C1 segment of cervical spinal cord (tissue), 14 donors: ENCODE measurements around the gene GRK2.

ENCODE experiments used
- DNase-seq, 14 donors: peaks; one replicate each; lab custom pipeline; 2025; lab: John Stamatoyannopoulos, UW

Gene GRK2

DNA sequence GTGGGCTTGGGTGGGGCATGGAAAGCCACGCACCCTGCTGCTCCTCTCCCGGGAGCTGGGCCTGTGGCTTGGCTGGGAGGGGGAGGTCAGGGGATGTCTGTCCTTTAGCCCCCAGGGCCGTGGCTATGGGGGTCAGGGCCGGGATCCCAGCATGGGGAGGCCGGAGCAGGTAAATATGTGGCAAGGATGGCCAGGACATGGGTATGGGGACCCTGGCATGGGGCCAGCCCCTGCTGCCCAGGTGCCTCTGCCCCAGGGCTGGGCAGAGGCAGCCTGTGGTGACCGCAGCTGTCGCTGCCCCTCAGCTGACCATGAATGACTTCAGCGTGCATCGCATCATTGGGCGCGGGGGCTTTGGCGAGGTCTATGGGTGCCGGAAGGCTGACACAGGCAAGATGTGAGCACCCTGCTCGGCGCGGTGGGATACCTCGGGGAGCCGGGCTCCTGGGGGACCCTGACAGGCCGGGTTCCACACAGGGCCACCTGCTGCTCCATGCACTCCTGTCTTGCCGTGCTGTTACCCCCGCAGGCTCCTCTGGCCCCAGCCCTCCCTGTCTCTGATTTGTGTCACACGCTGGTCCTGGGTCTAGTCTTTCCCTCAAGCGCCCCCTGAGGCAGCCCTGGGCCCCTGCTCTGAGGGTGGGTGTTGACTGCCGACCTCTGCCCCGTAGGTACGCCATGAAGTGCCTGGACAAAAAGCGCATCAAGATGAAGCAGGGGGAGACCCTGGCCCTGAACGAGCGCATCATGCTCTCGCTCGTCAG is 14.7 kb downstream of the GRK2 start:
- no peak for DNase-seq

DNA sequence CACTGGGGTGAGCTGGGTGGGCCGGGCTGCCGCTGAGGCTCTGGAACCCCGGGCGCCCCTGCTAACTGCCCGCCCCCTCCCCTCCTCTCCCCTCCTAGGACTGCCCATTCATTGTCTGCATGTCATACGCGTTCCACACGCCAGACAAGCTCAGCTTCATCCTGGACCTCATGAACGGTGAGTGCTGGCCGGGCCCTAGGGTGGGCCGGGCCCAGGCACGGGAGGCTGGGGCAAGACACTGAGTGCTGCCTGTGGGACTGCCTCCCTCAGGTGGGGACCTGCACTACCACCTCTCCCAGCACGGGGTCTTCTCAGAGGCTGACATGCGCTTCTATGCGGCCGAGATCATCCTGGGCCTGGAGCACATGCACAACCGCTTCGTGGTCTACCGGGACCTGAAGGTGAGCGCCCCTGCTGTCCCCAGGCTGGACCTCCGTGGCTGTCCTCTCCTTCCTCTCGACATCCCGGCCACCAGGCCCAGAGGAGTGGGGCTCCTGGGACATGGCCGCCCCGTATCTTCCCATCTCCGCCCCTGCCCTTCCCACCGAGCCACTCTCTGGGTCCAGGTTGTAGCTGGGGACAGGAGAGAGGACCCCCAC is 15.4 kb downstream of the GRK2 start:
- no peak for DNase-seq

DNA sequence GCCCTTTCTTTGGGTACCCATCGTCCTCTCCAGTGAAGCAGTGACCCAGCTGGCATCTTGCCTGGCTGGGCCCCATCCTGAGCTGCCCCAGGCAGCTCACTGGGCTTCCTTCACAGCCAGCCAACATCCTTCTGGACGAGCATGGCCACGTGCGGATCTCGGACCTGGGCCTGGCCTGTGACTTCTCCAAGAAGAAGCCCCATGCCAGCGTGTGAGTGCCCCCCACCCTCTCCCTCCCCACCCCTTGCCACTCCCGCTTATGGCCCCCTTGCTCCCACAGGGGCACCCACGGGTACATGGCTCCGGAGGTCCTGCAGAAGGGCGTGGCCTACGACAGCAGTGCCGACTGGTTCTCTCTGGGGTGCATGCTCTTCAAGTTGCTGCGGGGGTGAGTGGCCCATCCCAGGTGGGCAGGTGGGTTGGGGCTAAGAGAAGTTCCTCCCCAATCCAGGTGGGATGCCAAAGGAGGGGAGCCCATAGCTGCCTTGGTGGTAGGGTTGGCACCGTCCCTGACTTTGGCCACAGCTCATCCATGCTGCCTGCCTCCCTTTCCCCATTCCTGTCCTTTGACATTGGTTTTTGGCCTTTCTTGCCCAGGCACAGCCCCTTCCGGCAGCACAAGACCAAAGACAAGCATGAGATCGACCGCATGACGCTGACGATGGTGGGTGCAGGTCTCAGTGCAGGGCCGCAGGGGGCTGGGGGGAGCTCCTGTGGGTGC is 16.0 kb downstream of the GRK2 start:
- DNase-seq = no peak

DNA sequence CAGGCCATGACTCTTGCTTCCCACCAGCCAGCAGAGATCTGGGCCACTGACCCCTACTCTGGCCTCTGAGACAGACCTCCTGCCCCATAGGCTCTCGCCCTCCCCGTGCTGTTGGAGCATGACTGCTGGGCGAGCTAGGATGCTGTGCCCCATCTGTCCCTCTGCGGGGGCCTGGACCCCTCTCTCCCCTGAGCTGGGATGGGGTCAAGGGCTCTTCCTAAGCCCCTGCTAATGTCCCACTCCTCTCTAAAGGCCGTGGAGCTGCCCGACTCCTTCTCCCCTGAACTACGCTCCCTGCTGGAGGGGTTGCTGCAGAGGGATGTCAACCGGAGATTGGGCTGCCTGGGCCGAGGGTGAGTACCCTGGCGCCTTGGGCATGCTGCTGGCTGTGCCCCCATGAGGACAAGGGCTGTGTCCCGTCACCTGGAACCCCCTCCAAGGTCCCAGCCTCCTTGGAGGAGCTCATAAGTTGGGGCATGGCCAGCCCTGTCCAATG is 16.7 kb downstream of the GRK2 start:
- no peak for DNase-seq

DNA sequence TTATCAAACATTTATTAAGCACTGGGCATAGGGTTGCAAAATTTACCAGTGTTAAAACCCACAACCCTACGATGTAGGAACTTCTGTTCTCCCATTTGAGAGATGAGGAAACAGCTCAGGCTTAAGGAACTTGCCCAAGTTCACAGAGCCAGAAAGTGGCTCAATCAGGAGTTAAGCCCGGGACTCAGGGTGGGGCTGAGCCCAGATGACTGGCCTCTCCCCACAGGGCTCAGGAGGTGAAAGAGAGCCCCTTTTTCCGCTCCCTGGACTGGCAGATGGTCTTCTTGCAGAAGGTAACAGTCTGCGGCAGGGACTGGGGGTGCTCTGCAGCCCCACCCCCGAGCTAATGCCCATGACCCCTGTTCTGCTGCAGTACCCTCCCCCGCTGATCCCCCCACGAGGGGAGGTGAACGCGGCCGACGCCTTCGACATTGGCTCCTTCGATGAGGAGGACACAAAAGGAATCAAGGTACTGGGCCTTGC is 17.2 kb downstream of the GRK2 start:
- no peak for DNase-seq

DNA sequence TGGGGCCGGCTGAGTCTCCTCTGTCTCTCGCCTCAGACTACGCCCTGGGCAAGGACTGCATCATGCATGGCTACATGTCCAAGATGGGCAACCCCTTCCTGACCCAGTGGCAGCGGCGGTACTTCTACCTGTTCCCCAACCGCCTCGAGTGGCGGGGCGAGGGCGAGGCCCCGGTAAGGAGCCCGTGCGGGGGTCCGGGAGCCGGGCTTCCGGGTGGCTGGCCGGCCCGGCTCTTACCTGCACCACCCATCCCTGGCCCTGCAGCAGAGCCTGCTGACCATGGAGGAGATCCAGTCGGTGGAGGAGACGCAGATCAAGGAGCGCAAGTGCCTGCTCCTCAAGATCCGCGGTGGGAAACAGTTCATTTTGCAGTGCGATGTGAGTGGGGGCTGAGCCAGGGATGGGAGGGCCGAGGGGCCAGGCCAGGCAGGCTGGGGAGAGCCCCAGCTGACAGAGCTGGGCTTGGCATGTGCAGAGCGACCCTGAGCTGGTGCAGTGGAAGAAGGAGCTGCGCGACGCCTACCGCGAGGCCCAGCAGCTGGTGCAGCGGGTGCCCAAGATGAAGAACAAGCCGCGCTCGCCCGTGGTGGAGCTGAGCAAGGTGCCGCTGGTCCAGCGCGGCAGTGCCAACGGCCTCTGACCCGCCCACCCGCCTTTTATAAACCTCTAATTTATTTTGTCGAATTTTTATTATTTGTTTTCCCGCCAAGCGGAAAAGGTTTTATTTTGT is 18.7 kb downstream of the GRK2 start:
- no peak for DNase-seq

DNA sequence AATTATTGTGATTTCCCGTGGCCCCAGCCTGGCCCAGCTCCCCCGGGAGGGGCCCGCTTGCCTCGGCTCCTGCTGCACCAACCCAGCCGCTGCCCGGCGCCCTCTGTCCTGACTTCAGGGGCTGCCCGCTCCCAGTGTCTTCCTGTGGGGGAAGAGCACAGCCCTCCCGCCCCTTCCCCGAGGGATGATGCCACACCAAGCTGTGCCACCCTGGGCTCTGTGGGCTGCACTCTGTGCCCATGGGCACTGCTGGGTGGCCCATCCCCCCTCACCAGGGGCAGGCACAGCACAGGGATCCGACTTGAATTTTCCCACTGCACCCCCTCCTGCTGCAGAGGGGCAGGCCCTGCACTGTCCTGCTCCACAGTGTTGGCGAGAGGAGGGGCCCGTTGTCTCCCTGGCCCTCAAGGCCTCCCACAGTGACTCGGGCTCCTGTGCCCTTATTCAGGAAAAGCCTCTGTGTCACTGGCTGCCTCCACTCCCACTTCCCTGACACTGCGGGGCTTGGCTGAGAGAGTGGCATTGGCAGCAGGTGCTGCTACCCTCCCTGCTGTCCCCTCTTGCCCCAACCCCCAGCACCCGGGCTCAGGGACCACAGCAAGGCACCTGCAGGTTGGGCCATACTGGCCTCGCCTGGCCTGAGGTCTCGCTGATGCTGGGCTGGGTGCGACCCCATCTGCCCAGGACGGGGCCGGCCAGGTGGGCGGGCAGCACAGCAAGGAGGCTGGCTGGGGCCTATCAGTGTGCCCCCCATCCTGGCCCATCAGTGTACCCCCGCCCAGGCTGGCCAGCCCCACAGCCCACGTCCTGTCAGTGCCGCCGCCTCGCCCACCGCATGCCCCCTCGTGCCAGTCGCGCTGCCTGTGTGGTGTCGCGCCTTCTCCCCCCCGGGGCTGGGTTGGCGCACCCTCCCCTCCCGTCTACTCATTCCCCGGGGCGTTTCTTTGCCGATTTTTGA is 19.5 kb downstream of the GRK2 start:
- DNase-seq = no peak

DNA sequence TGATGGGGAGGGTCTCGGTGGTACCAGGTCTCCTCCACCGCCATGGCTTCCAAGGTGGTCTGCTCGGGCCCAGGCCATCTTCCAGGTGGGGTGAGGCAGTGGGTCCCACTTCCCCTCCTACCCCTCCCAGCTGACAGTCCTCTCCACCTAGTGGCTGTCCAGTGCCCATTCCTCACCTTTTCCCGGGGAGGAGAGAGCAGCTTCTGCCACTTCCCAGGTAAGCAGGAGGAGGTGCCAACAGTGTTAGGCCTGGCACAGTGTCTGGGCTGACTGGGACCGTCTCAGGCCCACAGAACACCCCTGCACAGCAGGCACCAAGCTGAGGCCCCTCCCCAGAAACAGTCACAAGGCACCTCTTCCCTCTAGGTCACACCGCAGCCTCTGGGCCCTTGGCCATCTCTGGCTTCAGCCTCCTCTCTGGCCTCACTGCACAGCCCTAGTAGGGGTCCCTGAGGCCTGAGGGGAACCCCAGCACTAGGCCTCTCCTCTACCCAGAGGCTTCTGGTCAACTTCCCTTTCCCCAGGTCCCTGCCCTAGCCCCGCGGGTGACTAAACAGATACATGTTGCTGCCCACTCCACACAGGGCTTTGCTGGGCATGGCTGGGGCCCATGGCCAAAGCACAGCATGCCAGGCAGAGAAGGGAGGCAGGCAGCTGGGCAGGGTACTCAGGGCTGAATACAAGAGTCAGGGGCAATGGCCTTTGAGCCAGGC is 20.5 kb downstream of the GRK2 start:
- peak in 7 of 14 donors; percentile 24 to 59 (median 47) for DNase-seq

DNA sequence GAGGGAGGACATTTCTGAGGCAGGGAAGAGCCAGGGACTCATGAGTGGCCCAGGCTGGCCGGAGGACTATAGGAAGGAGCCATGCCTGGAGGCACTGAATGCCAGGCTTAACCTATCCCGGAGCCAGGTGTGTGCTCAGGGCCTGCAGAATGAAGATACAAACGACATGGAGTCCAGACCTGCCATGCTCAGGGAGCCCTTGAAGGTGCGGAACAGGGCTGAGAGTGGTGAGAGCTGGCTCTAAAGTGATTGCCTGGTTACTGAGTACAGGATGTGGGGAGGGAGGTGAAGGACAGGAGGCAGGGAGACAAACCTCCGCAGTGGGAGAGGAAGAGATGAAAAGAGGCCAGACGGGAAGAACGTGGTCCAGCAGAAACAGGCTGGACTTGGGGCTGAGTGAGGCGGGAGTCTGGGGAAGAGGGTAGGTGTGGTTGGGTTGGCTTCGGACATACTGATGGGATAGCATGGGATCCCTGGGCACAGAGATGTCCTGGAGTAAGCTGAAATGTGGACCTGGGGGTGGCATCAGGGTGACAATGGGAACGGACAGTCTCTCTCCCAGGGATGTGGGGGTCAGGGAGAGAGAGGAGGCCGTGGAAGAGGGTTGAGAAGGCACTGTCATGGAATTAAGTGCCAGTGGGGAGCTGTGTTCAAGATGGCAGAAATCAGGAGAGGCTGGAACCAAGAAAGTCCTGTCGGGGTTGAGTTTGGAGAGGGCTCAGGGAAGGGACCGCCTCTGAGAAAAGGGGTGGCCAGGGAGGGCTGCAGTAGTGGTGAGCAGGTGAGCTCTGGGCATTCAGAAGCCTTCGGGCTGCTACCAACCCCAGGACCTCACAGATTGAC is 21.3 kb downstream of the GRK2 start:
- DNase-seq = peak in 1 of 14 donors; percentile 52

DNA sequence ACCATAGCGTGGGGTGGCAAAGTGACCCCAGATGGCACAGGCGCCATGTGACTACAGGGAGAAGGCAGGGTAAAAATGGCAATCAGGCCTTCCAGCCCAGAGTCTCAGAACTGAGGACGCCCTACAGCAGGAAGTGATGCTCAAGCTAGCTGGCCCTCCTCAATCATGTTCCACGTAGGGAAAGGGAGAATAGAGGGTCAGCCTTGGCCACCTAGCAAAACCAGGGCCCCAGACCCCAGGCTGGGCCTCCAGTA is 21.9 kb downstream of the GRK2 start:
- no peak for DNase-seq

DNA sequence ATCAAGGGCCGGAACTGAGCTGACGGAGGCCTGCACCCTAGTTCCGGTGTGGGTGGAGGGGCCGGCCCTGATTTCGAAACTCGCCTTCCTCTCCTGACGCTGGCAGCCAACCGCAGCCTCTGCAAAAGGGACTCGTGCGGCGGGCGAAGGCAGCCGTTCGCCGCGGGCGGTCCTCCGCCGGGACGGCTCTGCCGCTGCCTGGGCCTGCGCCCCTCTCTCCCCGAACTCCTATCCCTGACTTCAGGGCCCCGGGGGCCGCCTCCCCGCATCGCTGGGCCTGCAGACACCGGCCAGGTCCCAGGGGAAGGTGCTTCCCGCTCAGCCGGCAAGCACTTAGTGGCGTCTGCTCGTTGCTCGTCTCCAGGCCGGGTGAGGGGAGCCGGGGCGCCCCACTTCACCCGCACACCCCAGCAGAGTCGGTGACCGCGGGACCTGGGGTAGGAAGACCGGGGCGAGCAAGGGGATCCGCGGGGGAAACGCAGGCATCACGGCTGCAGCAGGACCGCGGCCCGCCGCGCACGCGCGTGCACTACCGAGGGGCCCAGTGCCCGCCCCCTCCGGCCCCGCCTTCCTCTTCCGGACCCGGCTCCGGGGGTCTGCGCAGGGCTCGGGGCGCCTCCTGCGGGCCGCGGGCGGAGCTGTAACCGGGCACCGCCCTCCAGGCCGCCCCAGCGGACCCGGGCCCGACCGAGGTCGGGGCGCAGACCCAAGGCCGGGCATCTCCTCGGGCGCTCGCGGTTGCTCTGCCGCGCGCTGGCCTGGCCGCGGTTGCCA is 22.4 kb downstream of the GRK2 start:
- DNase-seq = peak in 12 of 14 donors; percentile 54 to 89 (median 79)

DNA sequence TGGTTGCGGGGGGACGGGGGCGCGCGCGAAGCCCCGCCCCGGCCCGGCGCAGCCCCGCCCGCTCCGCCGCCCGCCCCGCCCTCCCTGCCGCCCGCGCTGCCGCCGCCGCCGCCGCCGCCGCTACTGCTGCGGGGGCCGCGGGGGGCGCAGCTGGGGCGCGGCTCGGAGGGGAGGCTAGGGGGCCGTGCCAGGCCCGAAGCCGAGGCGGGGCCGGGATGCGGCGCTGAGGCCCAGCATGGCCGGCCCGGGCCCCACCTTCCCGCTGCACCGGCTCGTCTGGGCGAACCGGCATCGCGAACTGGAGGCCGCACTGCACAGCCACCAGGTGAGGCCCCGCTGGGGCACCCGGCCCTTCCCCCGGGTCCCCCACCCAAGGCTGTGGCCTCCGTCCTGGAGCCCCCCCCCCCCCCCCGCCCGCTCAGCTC is 23.0 kb downstream of the GRK2 start, which contains the start of gene ANKRD13D:
ANKRD13D (plus strand) TSS at position 78 of the 425 bp plus-strand sequence; CDS start at position 236, 158 bp downstream.
- peak in 3 of 14 donors; percentile 61 to 68 (median 65) for DNase-seq

DNA sequence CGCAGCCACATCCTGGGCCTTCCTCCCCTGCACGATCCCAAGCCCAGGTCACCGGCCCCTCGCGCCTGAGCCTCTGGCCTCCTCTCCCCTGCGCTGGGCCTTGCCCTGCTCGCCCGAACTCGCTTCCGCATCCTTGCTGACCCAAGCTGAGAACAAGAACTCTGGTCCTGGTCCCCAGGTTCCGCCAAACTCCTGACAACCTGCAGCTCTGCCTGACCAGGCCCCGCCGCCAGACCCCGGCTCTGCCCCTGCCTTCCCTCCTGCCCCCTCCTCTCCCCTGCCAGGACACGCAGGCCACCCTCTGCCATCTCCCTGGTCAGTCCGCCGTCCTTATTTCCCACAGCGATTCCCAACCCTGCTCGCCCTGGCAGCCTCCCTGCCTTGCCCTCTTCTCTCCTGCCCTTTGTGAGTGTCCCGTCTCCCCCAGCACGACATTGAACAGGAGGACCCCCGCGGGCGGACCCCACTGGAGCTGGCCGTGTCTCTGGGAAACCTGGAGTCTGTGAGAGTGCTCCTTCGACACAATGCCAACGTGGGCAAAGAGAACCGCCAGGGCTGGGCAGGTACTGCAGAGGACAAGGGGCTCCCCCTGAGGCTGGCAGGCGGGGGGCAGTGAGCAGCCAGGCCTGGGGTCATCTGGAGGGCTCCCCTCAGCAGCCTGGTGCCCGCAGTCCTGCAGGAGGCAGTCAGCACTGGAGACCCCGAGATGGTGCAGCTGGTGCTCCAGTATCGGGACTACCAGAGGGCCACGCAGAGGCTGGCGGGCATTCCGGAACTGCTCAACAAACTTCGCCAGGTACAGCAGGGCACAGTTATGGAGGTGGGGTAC is 23.6 kb downstream of the GRK2 start:
- peak in 1 of 14 donors; percentile 60 for DNase-seq

DNA sequence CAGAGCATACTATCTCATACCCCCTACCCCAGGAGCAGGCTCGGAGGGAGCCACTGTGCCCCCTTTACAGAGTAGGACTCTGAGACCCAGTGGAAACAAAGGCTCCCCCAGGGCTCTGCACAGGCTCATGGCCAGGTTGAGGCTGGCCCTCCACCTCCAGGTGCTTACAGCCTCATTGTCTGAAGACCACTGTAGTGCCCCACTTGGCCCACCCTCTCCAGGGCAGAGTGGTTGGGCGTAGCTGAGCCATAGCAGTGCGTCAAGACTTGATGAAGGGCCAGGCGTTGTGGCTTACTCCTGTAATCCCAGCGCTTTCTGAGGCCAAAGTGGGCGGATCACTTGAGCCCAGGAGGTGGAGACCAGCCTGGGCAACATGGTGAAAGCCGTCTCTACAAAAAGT is 24.5 kb downstream of the GRK2 start:
- no peak for DNase-seq

DNA sequence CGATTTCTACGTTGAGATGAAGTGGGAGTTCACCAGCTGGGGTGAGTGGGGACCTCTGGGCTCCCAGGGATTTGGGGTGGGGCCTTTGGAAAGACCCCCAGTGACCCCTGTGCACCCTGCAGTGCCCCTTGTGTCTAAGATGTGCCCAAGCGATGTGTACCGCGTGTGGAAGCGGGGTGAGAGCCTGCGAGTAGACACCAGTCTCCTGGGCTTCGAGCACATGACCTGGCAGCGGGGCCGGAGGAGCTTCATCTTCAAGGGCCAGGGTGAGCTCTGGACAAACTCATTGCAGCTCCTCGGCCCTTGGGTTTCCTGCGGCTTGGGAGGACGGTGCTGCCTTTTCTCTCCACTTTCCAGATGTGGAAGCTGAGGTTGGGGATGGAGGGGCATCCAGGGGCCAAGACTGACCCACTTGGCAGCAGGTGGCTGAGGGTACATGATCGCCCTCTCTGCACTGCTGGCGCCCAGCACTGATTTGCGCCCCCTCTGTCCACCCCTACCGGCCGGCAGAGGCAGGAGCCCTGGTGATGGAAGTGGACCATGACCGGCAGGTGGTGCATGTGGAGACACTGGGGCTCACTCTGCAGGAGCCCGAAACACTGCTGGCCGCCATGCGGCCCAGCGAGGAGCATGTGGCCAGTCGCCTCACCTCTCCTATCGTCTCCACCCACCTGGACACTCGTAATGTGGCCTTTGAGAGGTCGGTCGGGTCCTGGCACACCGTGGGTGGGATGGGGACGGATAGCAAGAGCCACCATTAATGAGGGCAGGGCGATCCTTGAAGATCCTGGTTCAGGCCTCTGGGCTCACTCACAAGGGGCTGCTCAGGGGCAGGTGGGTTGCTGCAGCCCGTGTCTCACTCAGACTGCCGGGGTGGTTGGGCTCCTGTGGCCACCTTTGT is 25.5 kb downstream of the GRK2 start:
- no peak for DNase-seq

DNA sequence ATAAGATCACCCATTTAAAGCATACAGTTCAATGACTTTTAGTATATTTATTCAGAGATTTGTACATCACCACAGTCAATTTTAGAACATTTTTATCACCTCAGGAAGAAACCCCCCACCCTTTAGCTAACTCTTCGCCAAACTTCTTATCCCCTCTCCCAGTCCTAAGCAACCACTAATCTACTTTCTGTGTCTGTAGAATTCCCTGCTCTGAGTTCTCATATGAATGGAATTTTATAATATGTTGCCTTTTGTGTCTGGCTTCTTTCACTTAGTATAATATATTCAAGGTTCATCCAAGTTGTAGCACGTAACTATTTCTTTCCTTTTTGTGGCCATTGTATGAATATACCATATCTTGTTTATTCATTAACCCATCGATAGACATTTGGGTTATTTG is 26.4 kb downstream of the GRK2 start:
- no peak for DNase-seq
